Endothelial cell of umbilical vein (primary cell): Measurements from ENCODE around the gene AKT3.

Experiments
- CTCF ChIP-seq, 2 donors: IDR thresholded peaks; 1 replicate in 1 of 2; 2 replicates in 1 of 2; pipeline ENCODE4 v1.5.1; 2011; ENCODE audit warnings: low read length in 2 of 2, mild to moderate bottlenecking in 2 of 2, moderate library complexity in 2 of 2, control low read depth in 1 of 2, inconsistent platforms in 1 of 2, low read depth in 1 of 2; ENCODE audit not compliant: insufficient read depth in 1 of 2; ENCODE audit errors: extremely low read depth in 1 of 2
- FOS ChIP-seq: IDR thresholded peaks from 2 replicates; pipeline ENCODE4 v1.6.1; 2011; ENCODE audit warnings: mild to moderate bottlenecking, low read length, moderate library complexity, borderline replicate concordance; ENCODE audit not compliant: insufficient read depth
- MAX ChIP-seq: IDR thresholded peaks from 2 replicates; pipeline ENCODE4 v1.6.1; 2011; ENCODE audit not compliant: insufficient read depth, insufficient read length
- MYC ChIP-seq: IDR thresholded peaks from one replicate; pipeline ENCODE4 v1.6.1; 2011; ENCODE audit warnings: mild to moderate bottlenecking, low read depth, low read length
- POLR2A ChIP-seq: IDR thresholded peaks from 2 replicates; pipeline ENCODE4 v1.6.1; 2012; ENCODE audit warnings: low read depth, mild to moderate bottlenecking, control low read depth, low read length
- POLR2AphosphoS5 ChIP-seq: IDR thresholded peaks from 2 replicates; pipeline ENCODE4 v1.6.1; 2012; ENCODE audit warnings: low read depth, mild to moderate bottlenecking, control low read depth, low read length, moderate library complexity; ENCODE audit not compliant: insufficient read depth

GRCh38 chr1:243496806-243497205 is 353.2 kb downstream of the AKT3 start:
- no peak for TF ChIP-seq CTCF (IDR thresholded peaks at IDR 0.05; ENCODE audit: extremely low read depth in 1 of 2, insufficient read depth in 1 of 2, low read depth in 1 of 2, low read length in 2 of 2)
- no peak for TF ChIP-seq POLR2A
- no peak for TF ChIP-seq MAX
- TF ChIP-seq POLR2AphosphoS5 = no peak
- TF ChIP-seq FOS = no peak
- no peak for TF ChIP-seq MYC
